Stimulated activated naive CD8-positive, alpha-beta T cell treated with anti-CD3 and anti-CD28 coated beads, Interleukin-15, Interleukin-2, amounts not matched to agents 100 U/mL and 50 U/mL, for 24 hours (primary cell): ENCODE measurements around the gene STRA6.

Source experiments
- ATAC-seq: fragments of 150-1000 bp; cut with Tn5 transposase; one replicate; pipeline ENCODE4 v1.10.0; 2021
- DNase-seq: peaks from one replicate; pipeline ENCODE4 v3.0.0; 2021

STRA6 gene

GRCh38 chr15:74202452-74203401 is at the start of gene STRA6:
TSS of gene STRA6 (minus strand) at chr15:74202787. CDS start at chr15:74202267, 520 bp downstream.
- DNase-seq (no peak), ATAC-seq (no peak)

DNA sequence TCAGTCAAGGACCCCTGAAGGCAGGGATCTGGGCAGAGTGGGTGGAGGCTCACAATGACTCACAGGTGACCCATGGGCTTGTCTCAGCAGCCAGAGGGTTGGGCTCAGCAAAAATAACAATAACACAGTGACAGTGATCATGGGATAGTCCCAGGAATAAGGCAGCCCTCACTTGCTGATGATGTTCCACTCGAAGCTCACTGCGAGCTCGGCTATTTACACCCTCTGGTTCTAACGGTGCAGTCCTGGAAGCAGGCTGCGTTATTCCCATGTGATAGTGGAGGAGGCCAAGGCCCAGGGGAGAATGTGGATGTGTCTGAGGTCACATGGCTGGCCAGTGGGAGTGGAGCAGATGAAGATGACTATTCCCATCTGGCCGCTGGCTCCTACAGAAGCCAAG is 49.7 kb upstream of the STRA6 start:
- ATAC-seq (no peak), DNase-seq (no peak)

GRCh38 chr15:74251131-74251811 is 48.7 kb upstream of the STRA6 start:
- ATAC-seq (peak; percentile 29), DNase-seq (no peak)

GRCh38 chr15:74250266-74250665 is 47.7 kb upstream of the STRA6 start:
- no peak for ATAC-seq
- DNase-seq = no peak

GRCh38 chr15:74245342-74245931 is 42.9 kb upstream of the STRA6 start:
- ATAC-seq = no peak
- peak; percentile 45 for DNase-seq

- no peak for ATAC-seq
- DNase-seq = no peak
These were observed 42.3 kb upstream of the STRA6 start for GRCh38 chr15:74244822-74245341.

GRCh38 chr15:74243431-74243830 is 40.8 kb upstream of the STRA6 start:
- ATAC-seq (no peak), DNase-seq (no peak)

- ATAC-seq = no peak
These were observed 40.0 kb upstream of the STRA6 start for GRCh38 chr15:74242441-74243185.

GRCh38 chr15:74240897-74241614 is 38.5 kb upstream of the STRA6 start:
- ATAC-seq (no peak), DNase-seq (no peak)

More at GRCh38 chr15:74242441-74243185, 40.0 kb upstream of the STRA6 start:
- DNase-seq = no peak

DNA sequence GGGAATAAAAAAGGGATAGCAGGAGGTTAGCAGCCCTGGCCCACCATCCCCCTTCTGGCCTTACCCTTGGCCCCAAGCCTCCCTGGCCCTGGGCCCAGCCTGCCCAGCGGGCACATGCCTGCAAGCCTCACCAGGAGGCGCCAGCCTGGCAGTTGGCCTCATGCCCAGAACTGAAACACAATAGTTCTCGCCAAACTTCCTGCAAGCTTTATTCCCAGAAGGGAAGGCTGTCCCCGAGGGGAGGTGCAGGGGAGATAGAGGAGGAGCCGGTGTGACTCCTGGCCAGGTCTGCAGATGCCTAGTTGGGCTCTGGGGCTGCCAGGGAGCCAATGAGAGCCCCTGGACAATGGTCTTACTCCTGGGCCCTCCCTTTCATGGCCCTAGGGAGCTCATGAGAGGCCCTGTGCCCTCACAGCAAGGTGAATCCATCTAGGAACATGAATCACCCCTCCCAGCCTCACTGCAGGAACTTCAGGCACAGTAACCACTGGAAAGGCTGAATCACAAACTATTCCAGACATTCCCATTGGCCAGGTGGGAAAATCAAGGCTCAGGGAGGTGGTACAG is 37.5 kb upstream of the STRA6 start:
- ATAC-seq (no peak), DNase-seq (no peak)

GRCh38 chr15:74239051-74239705 is 36.6 kb upstream of the STRA6 start:
- ATAC-seq = no peak
- no peak for DNase-seq

- DNase-seq = no peak
- no peak for ATAC-seq
These were observed 33.4 kb upstream of the STRA6 start, which contains the start of gene CCDC33 for GRCh38 chr15:74235962-74236361. TSS of gene CCDC33 (plus strand) at chr15:74236326. CDS start at chr15:74236720, 394 bp downstream.

DNA sequence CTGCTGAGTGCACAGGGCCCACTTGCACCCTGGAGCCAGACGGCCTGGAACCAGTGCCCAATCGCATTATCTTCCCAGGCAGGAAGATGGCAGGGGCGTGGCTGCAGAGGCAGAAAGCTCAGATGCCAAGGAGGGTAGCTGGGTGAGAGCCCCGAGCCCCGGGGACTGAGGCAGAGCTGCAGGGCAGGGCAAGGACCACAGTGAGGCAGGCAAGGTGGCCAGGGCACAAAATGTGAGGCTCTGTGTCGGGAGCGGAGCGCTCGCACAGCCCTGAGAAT is 31.9 kb upstream of the STRA6 start:
- ATAC-seq = no peak

DNA sequence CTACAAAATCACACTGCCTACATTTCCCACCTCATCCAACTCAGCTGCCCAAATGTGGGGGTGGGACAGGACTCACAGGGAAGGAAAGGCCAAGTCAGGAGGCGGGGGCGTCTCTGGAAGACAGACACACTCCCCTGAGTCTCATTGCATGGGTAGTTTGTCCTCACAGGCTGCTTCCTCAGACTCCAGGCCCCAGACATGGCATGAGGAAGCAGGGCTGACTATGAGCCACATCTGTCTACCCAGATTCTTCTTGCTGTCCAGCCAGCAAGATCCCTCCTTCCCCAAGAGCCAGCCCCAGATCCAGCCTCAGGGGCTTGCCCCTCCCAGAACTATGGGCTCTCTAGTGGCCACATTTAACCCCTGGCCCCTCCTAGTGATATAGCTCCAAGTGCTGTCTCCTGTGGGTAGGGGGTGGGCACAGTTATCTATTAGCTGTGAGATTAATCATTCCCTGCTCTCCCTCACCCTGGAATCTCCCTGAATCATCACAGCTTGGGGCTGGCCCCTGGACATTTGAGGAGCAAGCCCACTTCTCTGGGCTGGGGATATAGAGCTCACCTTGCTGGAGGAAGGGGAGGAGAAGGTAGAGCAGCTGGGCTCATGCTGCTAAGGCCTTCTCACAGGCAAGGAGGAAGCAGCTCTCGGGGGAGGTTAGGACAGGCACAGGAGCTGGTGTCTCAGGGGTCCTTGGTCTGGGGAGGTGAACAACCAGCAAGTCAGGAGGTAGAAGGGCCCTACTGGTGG is 31.4 kb upstream of the STRA6 start:
- DNase-seq = no peak
- ATAC-seq = peak; percentile 22

More for the DNA sequence above, 31.9 kb upstream of the STRA6 start:
- no peak for DNase-seq

DNA sequence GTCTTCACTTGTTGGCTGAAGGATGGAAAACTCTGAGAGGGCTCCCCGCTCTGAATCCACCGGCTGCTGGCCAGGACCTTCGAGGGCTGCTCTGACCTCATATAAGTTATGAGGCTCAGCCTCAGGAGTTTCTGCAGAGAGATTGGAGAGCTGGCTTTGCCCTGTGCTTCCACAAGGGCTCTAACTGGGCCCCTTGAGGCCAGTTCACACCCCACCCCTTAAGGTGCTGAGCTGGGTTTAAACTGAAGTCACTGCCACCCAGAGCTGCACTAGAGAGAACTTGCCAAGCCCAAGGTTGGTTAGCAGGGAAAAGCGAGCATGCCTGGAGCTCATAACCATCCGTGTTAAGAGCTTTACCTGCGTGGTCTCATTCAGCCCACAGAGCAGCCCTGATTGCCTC is 30.8 kb upstream of the STRA6 start:
- ATAC-seq = no peak

GRCh38 chr15:74231475-74231874 is 28.9 kb upstream of the STRA6 start:
- DNase-seq (no peak), ATAC-seq (no peak)

More for the DNA sequence above, 30.8 kb upstream of the STRA6 start:
- DNase-seq = no peak

DNA sequence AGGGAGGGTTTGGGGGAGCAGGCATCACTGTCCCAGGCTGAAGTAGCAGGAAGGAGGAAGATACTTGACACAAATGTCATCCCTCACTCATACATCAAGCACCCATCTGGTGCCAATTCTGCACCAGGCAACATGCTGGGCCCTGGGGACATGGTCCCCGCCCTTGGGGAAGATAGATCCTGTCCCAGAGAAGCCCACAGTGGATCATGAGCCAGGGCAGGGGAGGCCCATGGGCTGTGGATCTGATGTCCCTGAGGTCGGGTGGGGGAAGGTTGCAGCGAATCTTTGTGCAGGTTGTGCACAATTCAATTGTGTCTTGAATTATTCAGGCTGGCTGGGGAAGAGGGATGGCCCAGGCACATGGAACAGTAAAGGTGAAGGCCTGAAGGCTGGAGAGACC is 27.1 kb upstream of the STRA6 start:
- DNase-seq (no peak), ATAC-seq (no peak)

DNA sequence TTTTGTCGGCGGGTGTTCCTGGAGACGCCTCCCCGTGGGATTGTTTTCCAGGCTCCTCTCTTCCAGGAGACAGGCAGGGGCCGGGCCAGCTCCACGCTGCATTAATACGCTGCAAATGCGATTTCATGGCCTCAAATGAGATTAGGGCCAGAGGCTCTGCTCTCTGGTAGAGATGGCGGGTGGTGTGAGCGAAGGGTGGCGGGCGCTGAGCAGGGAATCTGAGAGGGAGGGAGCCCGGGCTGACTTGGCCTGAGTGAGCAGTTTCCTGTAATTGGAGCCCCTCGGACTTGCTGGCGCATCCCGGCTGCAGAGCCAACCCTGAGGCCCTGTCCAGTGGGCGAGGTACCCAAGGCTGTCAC is 26.1 kb upstream of the STRA6 start:
- DNase-seq (no peak), ATAC-seq (no peak)

GRCh38 chr15:74227968-74228722 is 25.6 kb upstream of the STRA6 start:
- no peak for ATAC-seq

More at GRCh38 chr15:74227968-74228722, 25.6 kb upstream of the STRA6 start:
- no peak for DNase-seq
